Left ventricle myocardium inferior (tissue), 1 donor: Measurements from ENCODE around the gene SPRY1. TPM values are rescaled to one million over a fixed set of nuclear protein-coding genes. Genes with fewer than 3 reads are reported as not detected.

Source experiments
- DNase-seq: peaks from one replicate; pipeline ENCODE4 v3.0.0-alpha.2; 2020
- H3K27ac ChIP-seq: fragments of 200-600 bp; replicated peaks from 2 replicates; pipeline ENCODE4 v1.8.0; 2021
- H3K27me3 ChIP-seq: fragments of 200-600 bp; 2 replicates; pipeline ENCODE4 v1.8.0; 2021; ENCODE audit warnings: low read depth
- H3K36me3 ChIP-seq: fragments of 200-600 bp; 2 replicates; pipeline ENCODE4 v1.8.0; 2021
- H3K4me1 ChIP-seq: fragments of 200-600 bp; 2 replicates; pipeline ENCODE4 v1.8.0; 2021
- H3K4me3 ChIP-seq: fragments of 200-600 bp; 2 replicates; pipeline ENCODE4 v1.8.0; 2021; ENCODE audit warnings: mild to moderate bottlenecking, moderate library complexity
- H3K9me3 ChIP-seq: fragments of 200-600 bp; replicated peaks from 2 replicates; pipeline ENCODE4 v1.8.0; 2021
- intact Hi-C: fragments of 100-400 bp; cut with micrococcal nuclease; formaldehyde crosslinking; loops from one replicate; pipeline ENCODE4 v1.11.0; 2022
- total RNA-seq: library from RNA; stranded (reverse); fragmentation: NEBNext Ultra II Directional; extraction: Animal tissue kit (Norgen Biotek cat#: 25700); gene quantifications from one replicate; pipeline ENCODE4 v1.2.1, GENCODE V29; 2021
- TF ChIP-seq, protein P1 (sequence below): fragments of 200-600 bp; IDR thresholded peaks from 2 replicates; pipeline ENCODE4 v1.8.0; 2021; ENCODE audit warnings: antibody characterized with exemption, mild to moderate bottlenecking, borderline replicate concordance
- donor health status: DM: no; HTN: yes; CAD: no; lungs with severe emphysema.

The SPRY1 gene
- total RNA-seq, 1 donor from 2014 or later = 39.7 TPM

DNA sequence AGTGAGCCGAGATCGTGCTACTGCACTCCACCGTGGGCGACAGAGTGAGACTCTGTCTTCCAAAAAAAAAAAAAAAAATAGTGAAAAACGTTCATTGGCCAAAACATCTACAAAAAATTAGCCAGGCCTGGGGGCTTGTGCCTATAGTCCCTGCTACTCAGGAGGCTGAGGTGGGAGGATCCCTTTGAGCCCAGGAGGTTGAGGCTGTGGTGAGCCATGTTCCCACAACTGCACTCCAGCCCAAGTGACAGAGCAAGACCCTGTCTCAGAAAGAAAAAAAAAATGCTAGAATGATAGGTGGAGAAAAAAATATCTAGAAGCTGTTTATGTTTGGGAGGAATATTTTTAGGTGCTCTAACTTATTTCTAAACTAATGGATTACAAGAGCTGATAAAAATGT, 14.9 kb downstream of the SPRY1 start:
- Histone ChIP-seq H3K27ac (peak overlapping the region; percentile 21), H3K9me3 (no peaks in the 10 kb centered on the region), H3K36me3 (no peaks in the 10 kb centered on the region), H3K4me3 (no peak overlapping the region), H3K4me1 (peaks cover 23% of the 10 kb centered on the region), H3K27me3 (no peaks in the 10 kb centered on the region)
- TF ChIP-seq, protein P1, sequence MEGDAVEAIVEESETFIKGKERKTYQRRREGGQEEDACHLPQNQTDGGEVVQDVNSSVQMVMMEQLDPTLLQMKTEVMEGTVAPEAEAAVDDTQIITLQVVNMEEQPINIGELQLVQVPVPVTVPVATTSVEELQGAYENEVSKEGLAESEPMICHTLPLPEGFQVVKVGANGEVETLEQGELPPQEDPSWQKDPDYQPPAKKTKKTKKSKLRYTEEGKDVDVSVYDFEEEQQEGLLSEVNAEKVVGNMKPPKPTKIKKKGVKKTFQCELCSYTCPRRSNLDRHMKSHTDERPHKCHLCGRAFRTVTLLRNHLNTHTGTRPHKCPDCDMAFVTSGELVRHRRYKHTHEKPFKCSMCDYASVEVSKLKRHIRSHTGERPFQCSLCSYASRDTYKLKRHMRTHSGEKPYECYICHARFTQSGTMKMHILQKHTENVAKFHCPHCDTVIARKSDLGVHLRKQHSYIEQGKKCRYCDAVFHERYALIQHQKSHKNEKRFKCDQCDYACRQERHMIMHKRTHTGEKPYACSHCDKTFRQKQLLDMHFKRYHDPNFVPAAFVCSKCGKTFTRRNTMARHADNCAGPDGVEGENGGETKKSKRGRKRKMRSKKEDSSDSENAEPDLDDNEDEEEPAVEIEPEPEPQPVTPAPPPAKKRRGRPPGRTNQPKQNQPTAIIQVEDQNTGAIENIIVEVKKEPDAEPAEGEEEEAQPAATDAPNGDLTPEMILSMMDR = no peak
- DNase-seq = no peak
- intact Hi-C loops = no loop called here

DNA sequence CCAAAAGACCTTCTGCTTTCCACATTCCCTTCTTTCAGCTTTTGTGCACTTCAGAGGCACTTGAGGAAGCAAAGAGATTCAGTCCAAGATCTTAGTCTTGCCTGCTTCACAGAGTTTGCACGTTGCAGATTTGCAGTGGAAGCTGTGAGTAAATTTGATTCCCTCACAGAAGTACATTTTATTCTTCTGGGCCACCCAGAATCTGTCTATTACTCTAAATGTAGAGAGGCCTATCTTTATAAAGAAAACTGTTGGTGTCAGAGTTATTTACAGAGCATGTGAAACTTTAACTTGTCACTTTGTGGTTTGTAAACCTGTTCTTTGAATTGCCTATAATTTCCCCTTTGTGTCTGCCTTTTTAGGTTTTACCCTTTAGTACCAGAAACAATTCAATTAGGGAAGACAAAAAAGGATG, 15.5 kb downstream of the SPRY1 start:
- no peak overlapping the region for H3K4me3 ChIP-seq
- intact Hi-C loops = no loop called here
- DNase-seq = no peak
- H3K4me1 ChIP-seq = peaks cover 17% of the 10 kb centered on the region
- H3K9me3 ChIP-seq = no peaks in the 10 kb centered on the region
- peak overlapping the region; percentile 21 for H3K27ac ChIP-seq
- TF ChIP-seq, protein P1 = no peak
- no peaks in the 10 kb centered on the region for H3K27me3 ChIP-seq
- no peaks in the 10 kb centered on the region for H3K36me3 ChIP-seq

DNA sequence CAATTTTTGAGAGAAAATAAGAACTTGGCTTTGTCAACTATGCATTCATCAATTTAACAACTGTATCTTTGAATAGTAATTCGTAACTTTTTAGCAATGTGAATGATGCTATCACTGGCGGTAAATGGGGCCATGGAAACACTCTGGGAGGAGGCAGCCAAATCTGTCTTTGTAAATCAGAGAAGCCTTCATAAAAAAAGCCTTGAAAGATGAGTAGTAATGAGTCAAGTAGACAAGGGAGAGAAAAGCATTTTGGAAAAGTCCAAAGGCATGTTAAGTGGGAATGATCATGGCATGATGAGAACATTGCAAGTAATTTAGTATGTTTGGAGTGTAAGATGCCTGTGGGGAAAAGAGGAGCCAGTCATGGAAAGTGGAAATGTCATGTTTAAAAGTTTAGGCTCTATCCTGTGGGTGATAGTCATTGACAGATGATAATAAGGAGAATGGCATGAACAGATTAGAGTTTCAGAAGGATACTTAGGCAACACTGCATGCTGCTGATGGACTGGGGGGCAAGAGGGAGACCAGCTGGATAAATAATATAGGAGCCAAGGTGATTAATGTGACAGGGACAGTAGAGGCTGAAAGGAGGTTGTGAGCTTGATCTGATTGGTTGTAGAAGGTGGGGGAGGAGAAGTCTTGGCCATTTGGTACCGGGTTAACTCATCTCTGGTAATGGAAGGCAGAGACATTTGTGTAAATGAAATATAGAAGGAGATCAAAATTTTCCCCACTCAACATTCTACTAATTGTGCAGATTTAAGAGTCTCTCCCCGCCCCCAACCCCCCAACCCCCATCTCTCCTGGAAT, 16.3 kb downstream of the SPRY1 start:
- H3K27ac ChIP-seq = peak overlapping the region; percentile 21
- no peak for DNase-seq
- TF ChIP-seq, protein P1 = no peak
- H3K4me1 ChIP-seq = peaks cover 12% of the 10 kb centered on the region
- H3K4me3 ChIP-seq = no peak overlapping the region
- H3K9me3 ChIP-seq = no peaks in the 10 kb centered on the region
- no peaks in the 10 kb centered on the region for H3K27me3 ChIP-seq
- intact Hi-C loops = no loop called here
- no peaks in the 10 kb centered on the region for H3K36me3 ChIP-seq

DNA sequence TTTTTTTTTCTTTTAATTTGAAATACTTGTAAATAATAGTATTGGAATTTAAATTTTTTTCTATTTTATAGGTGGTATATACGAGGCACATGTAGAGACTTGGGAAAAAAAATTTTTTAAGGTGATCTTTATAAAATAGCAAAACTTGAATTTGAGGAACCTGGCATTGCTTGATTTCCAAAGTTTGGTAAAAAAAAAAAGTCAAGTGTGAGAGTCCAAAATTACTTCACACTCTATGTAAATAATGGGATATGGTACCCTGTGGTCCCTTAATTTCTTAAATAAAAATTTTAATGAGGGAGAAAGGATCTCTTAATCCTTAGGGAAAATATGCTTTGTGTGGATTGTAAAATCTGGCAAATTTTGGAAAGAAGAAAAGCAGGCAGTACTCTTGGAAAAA, 19.0 kb downstream of the SPRY1 start:
- Histone ChIP-seq H3K4me3 (no peak overlapping the region), H3K36me3 (no peaks in the 10 kb centered on the region), H3K27ac (no peak overlapping the region), H3K4me1 (peaks cover 14% of the 10 kb centered on the region), H3K27me3 (no peaks in the 10 kb centered on the region), H3K9me3 (no peaks in the 10 kb centered on the region)
- TF ChIP-seq, protein P1 = no peak
- no peak for DNase-seq
- intact Hi-C loops = no loop called here

DNA sequence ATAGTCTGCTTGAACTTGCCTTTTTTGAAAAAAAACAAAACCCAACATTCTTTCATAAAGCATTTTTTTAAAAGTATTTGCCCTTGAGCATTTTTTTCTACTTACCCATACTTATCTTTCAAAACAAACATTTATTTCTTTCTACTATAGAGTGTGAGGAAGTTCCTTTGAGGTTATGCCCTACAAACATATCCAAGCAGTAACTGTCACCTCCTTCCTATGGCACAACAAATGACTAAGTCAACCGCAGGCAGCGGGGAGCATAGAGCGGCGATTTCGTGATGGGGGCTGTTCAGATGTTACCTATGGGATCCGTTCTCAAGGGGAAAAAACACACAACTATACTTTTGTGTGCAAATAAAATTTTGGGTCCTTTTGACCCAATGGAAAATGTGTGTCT, 19.4 kb downstream of the SPRY1 start:
- no peaks in the 10 kb centered on the region for H3K9me3 ChIP-seq
- H3K36me3 ChIP-seq = no peaks in the 10 kb centered on the region
- peaks cover 14% of the 10 kb centered on the region for H3K4me1 ChIP-seq
- H3K27me3 ChIP-seq = no peaks in the 10 kb centered on the region
- intact Hi-C loops = no loop called here
- H3K27ac ChIP-seq = no peak overlapping the region
- TF ChIP-seq, protein P1 = no peak
- no peak overlapping the region for H3K4me3 ChIP-seq
- DNase-seq = no peak
